ENCODE results near the gene CCM2. TPM values are rescaled to one million over a fixed set of nuclear protein-coding genes. Genes with fewer than 3 reads are reported as not detected.
"Not testable (repeated sequence)": the region's sequence is repeated elsewhere in the genome, so short reads cannot be mapped to it uniquely, and the experiment has no call there.

CCM2 gene
- polyA plus RNA-seq, 3 donors: 29.2 to 34.4 (median 31.1) TPM

GRCh38 chr7:44978511-44979366 lies 21.3 kb upstream of the CCM2 start, which contains the start of gene MYO1G:
Gene MYO1G (minus strand): TSS chr7:44979015. CDS start chr7:44978961, 54 bp downstream.
- no peak for DNase-seq

- no peak for DNase-seq
Measured at GRCh38 chr7:44979481-44980392, 20.3 kb upstream of the CCM2 start.

- no peak for DNase-seq
Measured at GRCh38 chr7:44980393-44981034, 19.5 kb upstream of the CCM2 start.

- no peak for DNase-seq
Measured at GRCh38 chr7:44981035-44981706, 18.8 kb upstream of the CCM2 start.

GRCh38 chr7:44982535-44982923 lies 17.5 kb upstream of the CCM2 start:
- DNase-seq: no peak

GRCh38 chr7:44982970-44983369 lies 17.0 kb upstream of the CCM2 start:
- DNase-seq: no peak

- DNase-seq: no peak
Measured at GRCh38 chr7:44983742-44984477, 16.1 kb upstream of the CCM2 start.

- DNase-seq: no peak
Measured at GRCh38 chr7:44984478-44984758, 15.6 kb upstream of the CCM2 start.

- no peak for DNase-seq
Measured at GRCh38 chr7:44985033-44985695, 14.8 kb upstream of the CCM2 start.

- DNase-seq: no peak
Measured at GRCh38 chr7:44985900-44986217, 14.1 kb upstream of the CCM2 start.

- peak; percentile 90 for DNase-seq
Measured at GRCh38 chr7:44986218-44987053, 13.6 kb upstream of the CCM2 start.

GRCh38 chr7:44987457-44987856 lies 12.5 kb upstream of the CCM2 start:
- DNase-seq: no peak

GRCh38 chr7:44987996-44988395 lies 12.0 kb upstream of the CCM2 start:
- DNase-seq: no peak

GRCh38 chr7:44988701-44989100 lies 11.3 kb upstream of the CCM2 start:
- DNase-seq: no peak

GRCh38 chr7:44989132-44989531 lies 10.9 kb upstream of the CCM2 start:
- no peak for DNase-seq

GRCh38 chr7:44990109-44991023 lies 9.6 kb upstream of the CCM2 start:
- no peak for DNase-seq

- DNase-seq: not testable (repeated sequence)
Measured at GRCh38 chr7:44992004-44992795, 7.8 kb upstream of the CCM2 start.
